ENCODE measurements around the gene CCKAR. TPM values are rescaled to one million over a fixed set of nuclear protein-coding genes. Genes with fewer than 3 reads are reported as not detected.

Gene CCKAR
- total RNA-seq, 1 experiment from 2014 or later, result not detected

DNA sequence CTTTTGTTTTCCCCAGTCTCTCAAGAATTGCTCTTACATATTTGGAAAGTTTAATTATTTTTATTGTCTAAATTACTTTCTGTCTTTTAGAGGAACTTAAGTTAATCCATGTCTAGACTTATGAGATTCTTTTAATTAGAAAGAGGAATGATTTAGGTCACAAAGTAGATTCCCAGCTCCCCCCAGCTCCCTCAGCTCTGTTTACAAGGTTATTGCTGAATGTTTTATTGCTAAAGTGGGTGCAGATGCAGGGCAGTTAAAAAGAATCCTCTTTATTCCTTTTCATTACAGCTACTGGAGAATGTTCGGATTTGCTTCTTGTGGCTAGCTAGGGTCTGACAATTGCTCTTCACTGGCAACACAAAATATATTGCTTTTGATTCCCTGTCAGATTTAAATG, 33.7 kb upstream of the CCKAR start (continued):
- TF ChIP-seq GRHL2 (CRISPR knock-in tag; IDR thresholded peaks at IDR 0.05; ENCODE audit: insufficient replicate concordance, severe bottlenecking), result no peak
- no peak for TF ChIP-seq MXD4 (CRISPR knock-in tag; IDR thresholded peaks at IDR 0.05; ENCODE audit: borderline replicate concordance)
- TF ChIP-seq, protein P1, sequence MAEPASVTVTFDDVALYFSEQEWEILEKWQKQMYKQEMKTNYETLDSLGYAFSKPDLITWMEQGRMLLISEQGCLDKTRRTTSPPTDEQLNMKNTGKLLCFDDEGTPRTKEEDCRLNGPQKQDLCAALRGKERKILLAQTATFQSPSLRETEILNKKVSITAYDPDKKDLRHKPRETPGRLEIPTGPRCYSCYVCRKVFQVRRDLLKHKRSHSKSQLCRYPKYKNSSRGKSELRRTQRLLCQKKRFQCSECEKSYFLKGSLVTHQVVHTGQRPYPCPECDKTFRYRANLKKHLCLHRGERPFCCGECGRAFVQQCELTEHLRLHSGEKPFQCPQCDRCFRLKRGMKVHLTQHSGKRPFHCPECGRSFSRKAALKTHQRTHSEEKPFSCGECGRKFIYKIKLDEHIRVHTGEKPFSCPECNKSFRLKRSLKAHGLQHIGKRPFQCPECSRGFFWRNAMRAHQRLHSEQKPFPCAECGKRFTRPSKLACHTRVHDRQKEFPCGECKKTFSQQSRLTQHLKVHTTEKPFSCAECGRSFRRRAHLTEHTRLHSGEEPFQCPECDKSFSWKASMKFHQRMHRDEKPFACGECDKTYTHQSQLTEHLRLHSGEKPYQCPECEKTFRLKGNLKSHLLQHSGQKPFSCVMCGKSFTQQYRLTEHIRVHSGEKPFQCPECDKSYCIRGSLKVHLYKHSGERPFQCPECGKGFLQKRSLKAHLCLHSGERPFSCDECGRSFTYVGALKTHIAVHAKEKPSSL (CRISPR knock-in tag; conservative IDR thresholded peaks at IDR 0.05), result no peak
- no peak for TF ChIP-seq CREB1 (CRISPR knock-in tag; IDR thresholded peaks at IDR 0.05)
- no peak for TF ChIP-seq GABPB1 (CRISPR knock-in tag; IDR thresholded peaks at IDR 0.05)

DNA sequence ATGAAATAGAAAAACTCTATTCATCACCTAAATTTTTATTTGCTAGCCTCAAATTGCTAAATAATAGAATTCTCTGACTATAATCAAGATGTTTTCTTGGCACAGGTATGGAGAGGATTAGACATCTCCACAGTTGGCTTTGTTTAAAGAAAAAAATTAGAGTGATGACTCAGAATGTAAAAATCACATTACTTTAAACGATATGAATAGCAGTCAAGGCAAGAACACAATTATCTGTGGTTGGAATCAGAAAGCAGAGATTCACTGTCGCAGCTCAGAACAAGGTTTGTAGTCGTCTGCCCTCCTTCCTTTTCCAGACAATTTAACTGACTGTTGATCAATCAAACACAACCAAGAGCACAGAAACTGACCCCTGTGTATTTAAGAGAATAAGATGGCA, 32.2 kb upstream of the CCKAR start:
- DNase-seq (ENCODE audit: low spot score) (no peak), ATAC-seq (no peak)
- Mint-ChIP-seq H3K4me1 (no peaks in the 10 kb centered on the region), H3K9me3 (peaks cover 5% of the 10 kb centered on the region; the same call in 1 of the 2 replicates), H3K36me3 (no peaks in the 10 kb centered on the region), H3K27me3 (ENCODE audit: low read depth) (no peaks in the 10 kb centered on the region), H3K27ac (no peak overlapping the region), H3K4me3 (no peak overlapping the region)
- TF ChIP-seq, protein P2, sequence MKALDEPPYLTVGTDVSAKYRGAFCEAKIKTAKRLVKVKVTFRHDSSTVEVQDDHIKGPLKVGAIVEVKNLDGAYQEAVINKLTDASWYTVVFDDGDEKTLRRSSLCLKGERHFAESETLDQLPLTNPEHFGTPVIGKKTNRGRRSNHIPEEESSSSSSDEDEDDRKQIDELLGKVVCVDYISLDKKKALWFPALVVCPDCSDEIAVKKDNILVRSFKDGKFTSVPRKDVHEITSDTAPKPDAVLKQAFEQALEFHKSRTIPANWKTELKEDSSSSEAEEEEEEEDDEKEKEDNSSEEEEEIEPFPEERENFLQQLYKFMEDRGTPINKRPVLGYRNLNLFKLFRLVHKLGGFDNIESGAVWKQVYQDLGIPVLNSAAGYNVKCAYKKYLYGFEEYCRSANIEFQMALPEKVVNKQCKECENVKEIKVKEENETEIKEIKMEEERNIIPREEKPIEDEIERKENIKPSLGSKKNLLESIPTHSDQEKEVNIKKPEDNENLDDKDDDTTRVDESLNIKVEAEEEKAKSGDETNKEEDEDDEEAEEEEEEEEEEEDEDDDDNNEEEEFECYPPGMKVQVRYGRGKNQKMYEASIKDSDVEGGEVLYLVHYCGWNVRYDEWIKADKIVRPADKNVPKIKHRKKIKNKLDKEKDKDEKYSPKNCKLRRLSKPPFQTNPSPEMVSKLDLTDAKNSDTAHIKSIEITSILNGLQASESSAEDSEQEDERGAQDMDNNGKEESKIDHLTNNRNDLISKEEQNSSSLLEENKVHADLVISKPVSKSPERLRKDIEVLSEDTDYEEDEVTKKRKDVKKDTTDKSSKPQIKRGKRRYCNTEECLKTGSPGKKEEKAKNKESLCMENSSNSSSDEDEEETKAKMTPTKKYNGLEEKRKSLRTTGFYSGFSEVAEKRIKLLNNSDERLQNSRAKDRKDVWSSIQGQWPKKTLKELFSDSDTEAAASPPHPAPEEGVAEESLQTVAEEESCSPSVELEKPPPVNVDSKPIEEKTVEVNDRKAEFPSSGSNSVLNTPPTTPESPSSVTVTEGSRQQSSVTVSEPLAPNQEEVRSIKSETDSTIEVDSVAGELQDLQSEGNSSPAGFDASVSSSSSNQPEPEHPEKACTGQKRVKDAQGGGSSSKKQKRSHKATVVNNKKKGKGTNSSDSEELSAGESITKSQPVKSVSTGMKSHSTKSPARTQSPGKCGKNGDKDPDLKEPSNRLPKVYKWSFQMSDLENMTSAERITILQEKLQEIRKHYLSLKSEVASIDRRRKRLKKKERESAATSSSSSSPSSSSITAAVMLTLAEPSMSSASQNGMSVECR (CRISPR knock-in tag; IDR thresholded peaks at IDR 0.05; ENCODE audit: borderline replicate concordance), result no peak
- TF ChIP-seq, protein P3, sequence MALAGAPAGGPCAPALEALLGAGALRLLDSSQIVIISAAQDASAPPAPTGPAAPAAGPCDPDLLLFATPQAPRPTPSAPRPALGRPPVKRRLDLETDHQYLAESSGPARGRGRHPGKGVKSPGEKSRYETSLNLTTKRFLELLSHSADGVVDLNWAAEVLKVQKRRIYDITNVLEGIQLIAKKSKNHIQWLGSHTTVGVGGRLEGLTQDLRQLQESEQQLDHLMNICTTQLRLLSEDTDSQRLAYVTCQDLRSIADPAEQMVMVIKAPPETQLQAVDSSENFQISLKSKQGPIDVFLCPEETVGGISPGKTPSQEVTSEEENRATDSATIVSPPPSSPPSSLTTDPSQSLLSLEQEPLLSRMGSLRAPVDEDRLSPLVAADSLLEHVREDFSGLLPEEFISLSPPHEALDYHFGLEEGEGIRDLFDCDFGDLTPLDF (CRISPR knock-in tag; IDR thresholded peaks at IDR 0.05), result no peak
- TF ChIP-seq TEAD1 (CRISPR knock-in tag; IDR thresholded peaks at IDR 0.05), result no peak
- TF ChIP-seq, protein P4, sequence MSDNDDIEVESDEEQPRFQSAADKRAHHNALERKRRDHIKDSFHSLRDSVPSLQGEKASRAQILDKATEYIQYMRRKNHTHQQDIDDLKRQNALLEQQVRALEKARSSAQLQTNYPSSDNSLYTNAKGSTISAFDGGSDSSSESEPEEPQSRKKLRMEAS (CRISPR knock-in tag; IDR thresholded peaks at IDR 0.05), result no peak
- TF ChIP-seq, protein P5, sequence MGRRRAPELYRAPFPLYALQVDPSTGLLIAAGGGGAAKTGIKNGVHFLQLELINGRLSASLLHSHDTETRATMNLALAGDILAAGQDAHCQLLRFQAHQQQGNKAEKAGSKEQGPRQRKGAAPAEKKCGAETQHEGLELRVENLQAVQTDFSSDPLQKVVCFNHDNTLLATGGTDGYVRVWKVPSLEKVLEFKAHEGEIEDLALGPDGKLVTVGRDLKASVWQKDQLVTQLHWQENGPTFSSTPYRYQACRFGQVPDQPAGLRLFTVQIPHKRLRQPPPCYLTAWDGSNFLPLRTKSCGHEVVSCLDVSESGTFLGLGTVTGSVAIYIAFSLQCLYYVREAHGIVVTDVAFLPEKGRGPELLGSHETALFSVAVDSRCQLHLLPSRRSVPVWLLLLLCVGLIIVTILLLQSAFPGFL (CRISPR knock-in tag; IDR thresholded peaks at IDR 0.05; ENCODE audit: borderline replicate concordance), result no peak
- no peak for TF ChIP-seq ZNF263 (CRISPR knock-in tag; IDR thresholded peaks at IDR 0.05; ENCODE audit: low read depth)
- TF ChIP-seq ZNF423 (CRISPR knock-in tag; IDR thresholded peaks at IDR 0.05), result no peak
- TF ChIP-seq, protein P6, sequence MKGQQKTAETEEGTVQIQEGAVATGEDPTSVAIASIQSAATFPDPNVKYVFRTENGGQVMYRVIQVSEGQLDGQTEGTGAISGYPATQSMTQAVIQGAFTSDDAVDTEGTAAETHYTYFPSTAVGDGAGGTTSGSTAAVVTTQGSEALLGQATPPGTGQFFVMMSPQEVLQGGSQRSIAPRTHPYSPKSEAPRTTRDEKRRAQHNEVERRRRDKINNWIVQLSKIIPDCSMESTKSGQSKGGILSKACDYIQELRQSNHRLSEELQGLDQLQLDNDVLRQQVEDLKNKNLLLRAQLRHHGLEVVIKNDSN (CRISPR knock-in tag; IDR thresholded peaks at IDR 0.05), result no peak
- TF ChIP-seq, protein P7, sequence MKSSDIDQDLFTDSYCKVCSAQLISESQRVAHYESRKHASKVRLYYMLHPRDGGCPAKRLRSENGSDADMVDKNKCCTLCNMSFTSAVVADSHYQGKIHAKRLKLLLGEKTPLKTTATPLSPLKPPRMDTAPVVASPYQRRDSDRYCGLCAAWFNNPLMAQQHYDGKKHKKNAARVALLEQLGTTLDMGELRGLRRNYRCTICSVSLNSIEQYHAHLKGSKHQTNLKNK (CRISPR knock-in tag; IDR thresholded peaks at IDR 0.05), result no peak
- TF ChIP-seq ZNF416 (CRISPR knock-in tag; IDR thresholded peaks at IDR 0.05), result no peak
- TF ChIP-seq IRF2 (CRISPR knock-in tag; IDR thresholded peaks at IDR 0.05; ENCODE audit: borderline replicate concordance, low read depth), result no peak
- POLR2A ChIA-PET, result no interaction called here
- CTCF ChIA-PET, result interaction anchor here (1.2 kb wide), 1 partner anchor 64 kb away, joined by 4 read pairs; no protein-coding TSS in a partner anchor
